Retina (tissue), 1 donor: ENCODE data around the gene SSX2IP.
"Not testable (repeated sequence)": the region's sequence is repeated elsewhere in the genome, so short reads cannot be mapped to it uniquely, and the experiment has no call there.

Experiments used
- DNase-seq: peaks from one replicate; pipeline ENCODE4 v3.0.0-alpha.2; 2016

The SSX2IP gene

GRCh38 chr1:84690397-84691121 is at the start of gene SSX2IP:
Gene SSX2IP, minus strand, starts transcription at chr1:84690461. Its CDS starts 19,242 bp downstream, at chr1:84671219.
- peak; percentile 94 for DNase-seq

- DNase-seq: no peak
Observed at GRCh38 chr1:84738237-84738636, 48.0 kb upstream of the SSX2IP start.

- DNase-seq: no peak
Observed at GRCh38 chr1:84737590-84737989, 47.3 kb upstream of the SSX2IP start.

- no peak for DNase-seq
Observed at GRCh38 chr1:84736944-84737343, 46.7 kb upstream of the SSX2IP start.

- no peak for DNase-seq
Observed at GRCh38 chr1:84736445-84736844, 46.2 kb upstream of the SSX2IP start.

GRCh38 chr1:84735483-84735882 is 45.2 kb upstream of the SSX2IP start:
- DNase-seq: no peak

- DNase-seq: no peak
Observed at GRCh38 chr1:84732520-84732919, 42.3 kb upstream of the SSX2IP start.

GRCh38 chr1:84731519-84731918 is 41.3 kb upstream of the SSX2IP start:
- DNase-seq: no peak

GRCh38 chr1:84727711-84728110 is 37.5 kb upstream of the SSX2IP start:
- DNase-seq: not testable (repeated sequence)

GRCh38 chr1:84726593-84727499 is 36.6 kb upstream of the SSX2IP start:
- DNase-seq: no peak

- DNase-seq: no peak
Observed at GRCh38 chr1:84724128-84724860, 34.0 kb upstream of the SSX2IP start.

- no peak for DNase-seq
Observed at GRCh38 chr1:84722794-84723193, 32.5 kb upstream of the SSX2IP start.

GRCh38 chr1:84721872-84722271 is 31.6 kb upstream of the SSX2IP start:
- DNase-seq: not testable (repeated sequence)

GRCh38 chr1:84721152-84721551 is 30.9 kb upstream of the SSX2IP start:
- no peak for DNase-seq

GRCh38 chr1:84720221-84720780 is 30.0 kb upstream of the SSX2IP start:
- DNase-seq: peak; percentile 71

- DNase-seq: peak; percentile 68
Observed at GRCh38 chr1:84719543-84720217, 29.4 kb upstream of the SSX2IP start.

- DNase-seq: peak; percentile 44
Observed at GRCh38 chr1:84715342-84716019, 25.2 kb upstream of the SSX2IP start.

GRCh38 chr1:84712276-84712874 is 22.1 kb upstream of the SSX2IP start:
- no peak for DNase-seq

GRCh38 chr1:84711869-84712268 is 21.6 kb upstream of the SSX2IP start:
- DNase-seq: no peak

GRCh38 chr1:84711121-84711520 is 20.9 kb upstream of the SSX2IP start:
- DNase-seq: no peak

- no peak for DNase-seq
Observed at GRCh38 chr1:84709131-84709530, 18.9 kb upstream of the SSX2IP start.
